SHP77 (cell line): ENCODE data around the gene ZNF275.
A peak's percentile ranks its signal among the peaks of the same experiment; 100 is the strongest.
"Not testable (repeated sequence)": the region's sequence is repeated elsewhere in the genome, so short reads cannot be mapped to it uniquely, and the experiment has no call there.

Experiments used
- DNase-seq, 2 experiments: peaks; one replicate each; lab custom pipeline; 2025; lab: John Stamatoyannopoulos, UW

The ZNF275 gene

GRCh38 chrX:153333821-153334653 is at the start of gene ZNF275:
ZNF275 (plus strand) TSS chrX:153334153; CDS start chrX:153336680, 2,527 bp downstream.
- peak; percentile 43 to 58 for DNase-seq

- not testable (repeated sequence) for DNase-seq
Observed at GRCh38 chrX:153285678-153286077, 48.3 kb upstream of the ZNF275 start.

GRCh38 chrX:153288807-153289206 is 45.1 kb upstream of the ZNF275 start:
- not testable (repeated sequence) for DNase-seq

- not testable (repeated sequence) for DNase-seq
Observed at GRCh38 chrX:153293485-153294071, 40.4 kb upstream of the ZNF275 start.

- no peak for DNase-seq
Observed at GRCh38 chrX:153297376-153297775, 36.6 kb upstream of the ZNF275 start.

GRCh38 chrX:153299855-153300254 is 34.1 kb upstream of the ZNF275 start:
- DNase-seq = no peak

GRCh38 chrX:153301746-153302145 is 32.2 kb upstream of the ZNF275 start:
- no peak for DNase-seq

GRCh38 chrX:153302796-153303195 is 31.2 kb upstream of the ZNF275 start:
- DNase-seq = no peak

- no peak for DNase-seq
Observed at GRCh38 chrX:153303276-153304262, 30.4 kb upstream of the ZNF275 start.

- DNase-seq = no peak
Observed at GRCh38 chrX:153304988-153305736, 28.8 kb upstream of the ZNF275 start.

- DNase-seq = no peak
Observed at GRCh38 chrX:153305972-153306371, 28.0 kb upstream of the ZNF275 start.

- DNase-seq = no peak
Observed at GRCh38 chrX:153306527-153307115, 27.3 kb upstream of the ZNF275 start.

- DNase-seq = no peak
Observed at GRCh38 chrX:153307276-153308178, 26.4 kb upstream of the ZNF275 start.

- no peak for DNase-seq
Observed at GRCh38 chrX:153310901-153311300, 23.1 kb upstream of the ZNF275 start.

GRCh38 chrX:153312041-153312440 is 21.9 kb upstream of the ZNF275 start:
- no peak for DNase-seq

- no peak for DNase-seq
Observed at GRCh38 chrX:153312842-153313241, 21.1 kb upstream of the ZNF275 start.

- DNase-seq = no peak
Observed at GRCh38 chrX:153317306-153317705, 16.6 kb upstream of the ZNF275 start.

GRCh38 chrX:153317996-153318722 is 15.8 kb upstream of the ZNF275 start:
- DNase-seq = no peak

- no peak for DNase-seq
Observed at GRCh38 chrX:153318811-153319210, 15.1 kb upstream of the ZNF275 start.
